ENCODE results near the gene ELMO1.

DNA sequence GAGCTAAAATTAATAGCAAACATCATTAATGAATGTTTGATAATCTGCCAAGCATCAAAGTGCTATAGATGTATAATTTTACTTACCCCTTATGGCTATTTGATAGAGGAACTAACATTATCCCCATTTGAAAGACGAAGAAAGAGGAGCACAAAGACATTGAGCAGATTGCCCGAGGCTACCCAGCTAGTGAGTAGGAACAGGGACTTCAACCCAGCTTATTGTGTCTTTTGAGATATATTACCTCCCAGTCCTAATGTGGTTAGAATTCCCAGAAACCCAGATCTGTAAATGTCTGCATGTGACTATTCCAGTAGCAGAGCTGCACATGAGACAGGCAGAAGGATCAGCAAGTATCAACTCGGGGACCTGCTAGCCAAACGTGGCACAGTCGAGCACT, 564.3 kb downstream of the ELMO1 start:
- TF ChIP-seq CTCF (optimal IDR thresholded peaks at IDR 0.05 in 1 of 3, IDR thresholded peaks at IDR 0.05 in 1 of 3, conservative IDR thresholded peaks at IDR 0.05 in 1 of 3; ENCODE audit: extremely low read depth in 1 of 3, insufficient read depth in 2 of 3, low read length in 3 of 3) (no peak), EZH2 (IDR thresholded peaks at IDR 0.05; ENCODE audit: low read length) (no peak)

Measured in keratinocyte (primary cell).